Mammary epithelial cell (primary cell): Measurements from ENCODE around the gene LTF.

ENCODE experiments used
- EZH2 ChIP-seq: IDR thresholded peaks from 2 replicates; pipeline ENCODE4 v1.6.1; 2012; ENCODE audit warnings: low read length, inconsistent platforms, borderline replicate concordance
- TF ChIP-seq, protein P1 (sequence below), 2 donors: IDR thresholded peaks in 1 of 2; conservative IDR thresholded peaks in 1 of 2; 2 replicates each; pipeline ENCODE4 v1.5.1; 2011 to 2012; ENCODE audit warnings: inconsistent platforms in 2 of 2, low read length in 2 of 2, mild to moderate bottlenecking in 2 of 2, control low read depth in 1 of 2, low read depth in 1 of 2; ENCODE audit not compliant: insufficient read depth in 1 of 2; ENCODE audit errors: extremely low read depth in 1 of 2

DNA sequence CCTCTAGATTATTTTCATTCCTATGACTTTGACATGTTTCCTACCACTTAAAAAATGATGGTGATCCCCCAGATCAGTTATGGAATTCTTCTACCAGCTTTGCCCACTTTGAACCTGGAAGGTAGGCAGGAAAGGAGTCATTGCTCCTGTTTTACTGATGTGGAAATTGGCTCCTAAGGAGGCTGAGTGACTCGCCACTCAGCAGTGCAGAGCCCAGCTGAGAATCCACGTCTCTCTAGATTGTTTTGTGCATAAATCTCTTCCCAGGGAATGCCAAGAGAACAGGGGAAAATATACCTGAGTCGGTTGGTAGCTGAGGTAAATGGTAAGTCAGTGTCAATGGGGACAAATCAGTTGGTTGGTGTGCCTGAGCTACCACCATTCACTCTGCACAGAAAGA, 4.7 kb downstream of the LTF start:
- TF ChIP-seq EZH2 = no peak
- TF ChIP-seq, protein P1, sequence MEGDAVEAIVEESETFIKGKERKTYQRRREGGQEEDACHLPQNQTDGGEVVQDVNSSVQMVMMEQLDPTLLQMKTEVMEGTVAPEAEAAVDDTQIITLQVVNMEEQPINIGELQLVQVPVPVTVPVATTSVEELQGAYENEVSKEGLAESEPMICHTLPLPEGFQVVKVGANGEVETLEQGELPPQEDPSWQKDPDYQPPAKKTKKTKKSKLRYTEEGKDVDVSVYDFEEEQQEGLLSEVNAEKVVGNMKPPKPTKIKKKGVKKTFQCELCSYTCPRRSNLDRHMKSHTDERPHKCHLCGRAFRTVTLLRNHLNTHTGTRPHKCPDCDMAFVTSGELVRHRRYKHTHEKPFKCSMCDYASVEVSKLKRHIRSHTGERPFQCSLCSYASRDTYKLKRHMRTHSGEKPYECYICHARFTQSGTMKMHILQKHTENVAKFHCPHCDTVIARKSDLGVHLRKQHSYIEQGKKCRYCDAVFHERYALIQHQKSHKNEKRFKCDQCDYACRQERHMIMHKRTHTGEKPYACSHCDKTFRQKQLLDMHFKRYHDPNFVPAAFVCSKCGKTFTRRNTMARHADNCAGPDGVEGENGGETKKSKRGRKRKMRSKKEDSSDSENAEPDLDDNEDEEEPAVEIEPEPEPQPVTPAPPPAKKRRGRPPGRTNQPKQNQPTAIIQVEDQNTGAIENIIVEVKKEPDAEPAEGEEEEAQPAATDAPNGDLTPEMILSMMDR (conservative IDR thresholded peaks at IDR 0.05 in 1 of 2, IDR thresholded peaks at IDR 0.05 in 1 of 2; ENCODE audit: extremely low read depth in 1 of 2, insufficient read depth in 1 of 2, low read depth in 1 of 2, low read length in 2 of 2) = no peak
